Osteoblast (primary cell): ENCODE data around the gene COBL. TPM values are rescaled to one million over a fixed set of nuclear protein-coding genes. Genes with fewer than 3 reads are reported as not detected.
"Not testable (repeated sequence)": the region's sequence is repeated elsewhere in the genome, so short reads cannot be mapped to it uniquely, and the experiment has no call there.

ENCODE experiments used
- DNase-seq: peaks from one replicate; pipeline ENCODE4 v3.0.0; 2011; ENCODE audit warnings: low spot score, mixed read lengths; ENCODE audit not compliant: insufficient read length; ENCODE audit errors: missing footprints
- H2AFZ ChIP-seq: 2 replicates; pipeline ENCODE4 v1.6.0; 2011; ENCODE audit warnings: mild to moderate bottlenecking, low read length
- H3K27ac ChIP-seq: 2 replicates; pipeline ENCODE4 v1.5.1; 2011; ENCODE audit warnings: mild to moderate bottlenecking, low read depth, low read length, moderate library complexity
- H3K27me3 ChIP-seq: 2 replicates; pipeline ENCODE4 v1.6.0; 2012; ENCODE audit warnings: mild to moderate bottlenecking, control low read depth, inconsistent platforms, low read length, moderate library complexity; ENCODE audit not compliant: insufficient read depth
- H3K36me3 ChIP-seq: 2 replicates; pipeline ENCODE4 v1.5.1; 2011; ENCODE audit warnings: mild to moderate bottlenecking, low read length, control low read depth, moderate library complexity; ENCODE audit not compliant: insufficient read depth
- H3K4me1 ChIP-seq: 2 replicates; pipeline ENCODE4 v1.5.1; 2011; ENCODE audit warnings: mild to moderate bottlenecking, low read length, control low read depth, moderate library complexity; ENCODE audit not compliant: insufficient read depth
- H3K4me2 ChIP-seq: 2 replicates; pipeline ENCODE4 v1.6.0; 2011; ENCODE audit warnings: mild to moderate bottlenecking, low read length; ENCODE audit not compliant: insufficient read depth
- H3K4me3 ChIP-seq: fragments of 200-600 bp; sonication (generic); 3 replicates; pipeline ENCODE4 v1.5.1; 2012; ENCODE audit warnings: mild to moderate bottlenecking, low read length, inconsistent platforms; ENCODE audit not compliant: insufficient read depth
- H3K79me2 ChIP-seq: 2 replicates; pipeline ENCODE4 v1.6.0; 2012; ENCODE audit warnings: mild to moderate bottlenecking, low read length, control low read depth, inconsistent platforms; ENCODE audit not compliant: insufficient read depth
- H3K9me3 ChIP-seq: 2 replicates; pipeline ENCODE4 v1.5.1; 2011; ENCODE audit warnings: low read depth, low read length, control low read depth
- H4K20me1 ChIP-seq: 2 replicates; pipeline ENCODE4 v1.6.0; 2012; ENCODE audit warnings: mild to moderate bottlenecking, low read length, control low read depth; ENCODE audit not compliant: insufficient read depth
- CTCF ChIP-seq: IDR thresholded peaks from 2 replicates; pipeline ENCODE4 v1.5.1; 2011; ENCODE audit warnings: mild to moderate bottlenecking, low read depth, low read length, moderate library complexity; ENCODE audit errors: extremely low read depth
- total RNA-seq: library from RNA; depleted of rRNA; stranded (reverse); fragments of >200 nt; gene quantifications from 2 replicates; pipeline ENCODE4 v1.2.3, GENCODE V29; 2012

Gene COBL
- total RNA-seq, 1 donor: under 0.01 TPM

GRCh38 chr7:51213618-51214017 is 103.0 kb downstream of the COBL start:
- no peak for TF ChIP-seq CTCF
- Histone ChIP-seq H3K4me3 (no peak overlapping the region), H3K9me3 (no peaks in the 10 kb centered on the region), H3K27ac (no peak overlapping the region), H2AFZ (no peak overlapping the region), H3K36me3 (no peaks in the 10 kb centered on the region), H3K27me3 (no peaks in the 10 kb centered on the region), H3K4me2 (no peak overlapping the region), H3K79me2 (no peaks in the 10 kb centered on the region), H4K20me1 (no peaks in the 10 kb centered on the region), H3K4me1 (no peaks in the 10 kb centered on the region)
- no peak for DNase-seq

- no peak overlapping the region for H3K4me3 ChIP-seq
- no peak overlapping the region for H2AFZ ChIP-seq
- H3K27ac ChIP-seq: no peak overlapping the region
- no peaks in the 10 kb centered on the region for H3K27me3 ChIP-seq
- H3K4me1 ChIP-seq: no peaks in the 10 kb centered on the region
- no peaks in the 10 kb centered on the region for H3K36me3 ChIP-seq
- no peak overlapping the region for H3K4me2 ChIP-seq
- no peak for TF ChIP-seq CTCF
- DNase-seq: no peak
- no peaks in the 10 kb centered on the region for H4K20me1 ChIP-seq
- H3K79me2 ChIP-seq: no peaks in the 10 kb centered on the region
- no peaks in the 10 kb centered on the region for H3K9me3 ChIP-seq
These were observed 105.8 kb downstream of the COBL start for GRCh38 chr7:51210766-51211165.

- Histone ChIP-seq H3K4me2 (no peak overlapping the region), H3K27ac (no peak overlapping the region)
These were observed 107.2 kb downstream of the COBL start for GRCh38 chr7:51209426-51209825.

GRCh38 chr7:51208125-51208524 is 108.5 kb downstream of the COBL start:
- not testable (repeated sequence) for H2AFZ ChIP-seq, H3K4me2 ChIP-seq, H3K27me3 ChIP-seq, H3K9me3 ChIP-seq, H4K20me1 ChIP-seq, H3K36me3 ChIP-seq, H3K79me2 ChIP-seq, H3K4me3 ChIP-seq, H3K27ac ChIP-seq, H3K4me1 ChIP-seq, DNase-seq

More at GRCh38 chr7:51209426-51209825, 107.2 kb downstream of the COBL start:
- Histone ChIP-seq H3K79me2 (no peaks in the 10 kb centered on the region), H3K36me3 (no peaks in the 10 kb centered on the region), H3K4me1 (no peaks in the 10 kb centered on the region), H3K27me3 (no peaks in the 10 kb centered on the region), H3K9me3 (no peaks in the 10 kb centered on the region), H4K20me1 (no peaks in the 10 kb centered on the region), H2AFZ (no peak overlapping the region), H3K4me3 (no peak overlapping the region)
- DNase-seq: no peak
- no peak for TF ChIP-seq CTCF

- no peak overlapping the region for H3K27ac ChIP-seq
These were observed 118.0 kb downstream of the COBL start for GRCh38 chr7:51198654-51199053.

More at GRCh38 chr7:51198654-51199053, 118.0 kb downstream of the COBL start:
- no peak overlapping the region for H3K4me2 ChIP-seq
- no peaks in the 10 kb centered on the region for H3K9me3 ChIP-seq
- H3K36me3 ChIP-seq: no peaks in the 10 kb centered on the region
- H3K4me1 ChIP-seq: no peaks in the 10 kb centered on the region
- H3K4me3 ChIP-seq: no peak overlapping the region
- no peaks in the 10 kb centered on the region for H4K20me1 ChIP-seq
- no peak for DNase-seq
- no peaks in the 10 kb centered on the region for H3K27me3 ChIP-seq
- no peaks in the 10 kb centered on the region for H3K79me2 ChIP-seq
- no peak for TF ChIP-seq CTCF
- no peak overlapping the region for H2AFZ ChIP-seq
